Retinal pigment epithelial cell (primary cell): ENCODE measurements around the gene JAKMIP3.

ENCODE experiments used
- DNase-seq: peaks from one replicate; pipeline ENCODE4 v3.0.0-alpha.2; 2010; ENCODE audit warnings: low read depth
- H3K4me3 ChIP-seq: 2 replicates; pipeline ENCODE4 v1.5.1; 2011; ENCODE audit warnings: mild to moderate bottlenecking, low read length, control low read depth, moderate library complexity
- TF ChIP-seq, protein P1 (sequence below): conservative IDR thresholded peaks from 2 replicates; pipeline ENCODE4 v1.5.1; 2011; ENCODE audit warnings: low read depth, low read length, control low read depth, inconsistent platforms

Gene JAKMIP3

DNA sequence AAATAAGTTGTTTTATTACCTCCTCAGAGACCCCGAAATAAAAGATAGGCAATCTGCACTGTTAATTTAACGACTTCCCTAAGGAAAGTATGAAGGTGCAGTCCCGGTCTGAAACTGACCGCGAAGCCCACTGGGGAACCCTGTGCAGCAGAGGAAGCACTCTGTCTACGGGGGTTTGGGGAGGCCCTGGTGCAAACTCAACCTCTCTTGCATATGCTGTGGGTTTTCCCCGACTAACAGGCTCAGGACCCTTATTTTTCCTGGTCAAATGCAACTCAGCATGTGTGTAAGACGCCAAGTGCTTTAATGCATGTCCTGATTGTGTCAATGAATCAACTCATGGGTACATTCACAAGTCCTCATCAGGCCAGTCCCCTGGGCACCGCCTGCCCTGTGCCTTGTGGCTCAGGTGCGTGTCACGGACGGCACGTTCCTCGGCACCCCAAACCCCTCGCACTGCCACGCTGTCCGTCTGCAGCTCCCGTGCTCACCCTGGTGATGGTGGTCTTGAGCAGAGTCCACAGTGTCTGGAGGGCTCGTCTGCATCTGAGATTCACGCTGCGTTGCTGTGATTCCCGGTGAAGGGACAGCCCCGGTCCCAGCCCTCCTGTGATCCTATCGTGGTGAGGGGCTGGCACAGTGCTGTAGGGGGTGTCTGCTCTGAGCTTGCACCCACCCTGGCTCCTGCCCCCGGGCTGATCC lies 33.8 kb downstream of the JAKMIP3 start:
- DNase-seq = no peak
- no peak overlapping the region for H3K4me3 ChIP-seq
- TF ChIP-seq, protein P1, sequence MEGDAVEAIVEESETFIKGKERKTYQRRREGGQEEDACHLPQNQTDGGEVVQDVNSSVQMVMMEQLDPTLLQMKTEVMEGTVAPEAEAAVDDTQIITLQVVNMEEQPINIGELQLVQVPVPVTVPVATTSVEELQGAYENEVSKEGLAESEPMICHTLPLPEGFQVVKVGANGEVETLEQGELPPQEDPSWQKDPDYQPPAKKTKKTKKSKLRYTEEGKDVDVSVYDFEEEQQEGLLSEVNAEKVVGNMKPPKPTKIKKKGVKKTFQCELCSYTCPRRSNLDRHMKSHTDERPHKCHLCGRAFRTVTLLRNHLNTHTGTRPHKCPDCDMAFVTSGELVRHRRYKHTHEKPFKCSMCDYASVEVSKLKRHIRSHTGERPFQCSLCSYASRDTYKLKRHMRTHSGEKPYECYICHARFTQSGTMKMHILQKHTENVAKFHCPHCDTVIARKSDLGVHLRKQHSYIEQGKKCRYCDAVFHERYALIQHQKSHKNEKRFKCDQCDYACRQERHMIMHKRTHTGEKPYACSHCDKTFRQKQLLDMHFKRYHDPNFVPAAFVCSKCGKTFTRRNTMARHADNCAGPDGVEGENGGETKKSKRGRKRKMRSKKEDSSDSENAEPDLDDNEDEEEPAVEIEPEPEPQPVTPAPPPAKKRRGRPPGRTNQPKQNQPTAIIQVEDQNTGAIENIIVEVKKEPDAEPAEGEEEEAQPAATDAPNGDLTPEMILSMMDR = no peak

DNA sequence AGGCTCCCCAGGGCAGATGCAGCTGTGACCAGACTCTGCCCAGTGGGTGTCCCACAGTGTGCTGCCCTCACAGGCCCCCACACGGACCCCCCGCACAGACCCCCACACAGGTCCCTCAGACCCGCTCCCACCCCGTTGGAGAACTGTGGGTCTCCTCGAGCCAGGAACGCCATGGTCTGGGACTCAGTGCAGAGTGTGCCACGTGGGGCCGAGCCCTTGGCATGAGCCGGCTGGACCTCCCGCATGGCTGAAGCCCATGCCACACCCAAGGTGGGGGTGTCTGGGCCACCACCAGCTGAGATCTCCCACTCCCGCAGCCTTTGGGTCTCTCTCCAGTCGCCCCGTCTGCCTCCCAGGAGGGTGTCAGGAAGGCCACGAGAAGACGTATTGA lies 34.3 kb downstream of the JAKMIP3 start:
- no peak for DNase-seq
- TF ChIP-seq, protein P1 = no peak
- H3K4me3 ChIP-seq = no peak overlapping the region

DNA sequence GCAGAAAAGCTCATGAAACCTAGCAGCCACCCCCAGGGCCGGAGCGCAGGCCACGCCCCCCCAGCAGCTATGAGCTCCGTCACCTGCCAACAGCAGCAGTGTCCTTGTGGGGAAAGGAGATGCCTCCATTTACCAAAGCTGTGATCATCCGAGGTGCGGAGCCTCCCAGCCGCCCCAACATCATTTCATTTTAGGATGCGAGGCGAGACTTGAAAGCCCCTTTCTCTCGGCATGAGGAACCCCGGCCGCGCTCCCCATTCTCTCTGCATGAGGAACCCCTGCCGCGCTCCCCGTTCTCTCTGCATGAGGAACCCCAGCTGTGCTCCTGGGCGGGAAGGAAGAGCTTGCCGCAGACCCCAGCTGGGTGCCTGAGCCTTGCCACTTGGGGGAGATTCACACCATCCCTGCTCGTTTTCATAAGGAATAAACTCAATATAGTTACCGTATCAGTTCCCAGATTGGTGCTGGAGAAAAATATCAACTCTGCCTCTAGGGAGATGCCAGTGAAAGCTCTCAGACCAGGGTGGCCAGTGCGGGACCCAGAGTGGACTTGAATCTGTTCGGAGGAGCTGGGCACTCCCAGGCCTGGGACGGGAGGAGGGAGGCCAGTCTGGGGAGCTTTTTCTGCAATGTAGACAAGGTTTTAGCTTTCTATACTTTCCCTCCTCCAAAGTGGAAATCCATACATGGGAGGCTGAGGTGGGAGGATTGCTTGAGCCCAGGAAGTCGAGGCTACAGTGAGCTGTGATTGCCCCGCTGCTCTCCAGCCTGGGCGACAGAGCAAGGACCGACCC lies 35.0 kb downstream of the JAKMIP3 start:
- TF ChIP-seq, protein P1 = no peak
- no peak overlapping the region for H3K4me3 ChIP-seq
- no peak for DNase-seq

DNA sequence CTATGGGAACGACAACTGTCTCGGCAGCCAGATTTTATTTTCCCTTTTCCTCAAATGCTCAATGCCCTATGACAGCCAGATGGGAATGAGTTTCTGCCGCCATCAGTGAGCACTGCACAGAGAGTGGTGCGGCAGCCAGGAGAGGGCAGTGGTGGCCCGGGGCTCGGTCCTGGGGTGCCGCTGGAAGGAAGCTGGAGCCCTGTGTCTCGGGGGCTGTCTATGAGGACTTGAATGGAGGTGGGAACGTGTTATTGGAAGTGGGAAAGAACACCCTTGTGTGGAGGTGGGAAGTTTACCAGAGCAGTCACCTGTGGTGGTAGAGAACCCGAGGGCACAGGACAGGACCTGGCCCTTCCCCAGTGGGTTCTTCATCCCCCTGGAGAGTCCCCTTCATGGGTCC lies 35.8 kb downstream of the JAKMIP3 start:
- TF ChIP-seq, protein P1 = no peak
- DNase-seq = no peak
- H3K4me3 ChIP-seq = no peak overlapping the region

DNA sequence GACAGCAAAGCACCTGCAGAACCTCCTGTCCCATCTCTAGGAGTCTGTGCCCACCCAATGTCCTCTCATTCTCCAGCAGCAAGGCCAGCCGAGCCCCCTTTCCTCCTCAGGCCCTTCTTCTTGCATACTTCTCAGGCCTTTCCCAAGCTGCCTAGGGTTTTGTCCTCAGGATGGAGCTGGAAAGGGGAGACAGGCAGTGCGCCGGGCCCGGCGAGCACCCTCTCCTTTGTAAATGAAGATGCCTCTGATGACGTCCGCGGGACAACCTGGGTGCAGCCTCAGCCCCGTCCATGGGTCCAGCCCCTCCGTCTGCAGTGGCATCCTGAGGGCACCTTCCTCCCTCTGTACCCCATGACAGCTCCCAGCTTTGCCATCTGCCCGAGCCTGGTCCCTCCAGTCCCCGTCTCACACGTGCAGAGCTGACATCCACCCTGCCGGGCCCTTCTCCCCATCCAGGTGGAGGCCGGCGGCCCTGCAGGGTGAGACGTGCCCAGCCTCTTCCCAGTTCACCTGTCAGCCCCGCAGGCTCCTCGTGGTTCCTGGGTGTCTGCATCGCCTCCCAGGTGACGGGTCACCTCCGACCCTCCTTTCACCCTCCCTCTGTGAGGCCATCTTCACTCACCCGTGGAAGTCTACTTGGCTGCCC lies 36.4 kb downstream of the JAKMIP3 start:
- DNase-seq = no peak
- TF ChIP-seq, protein P1 = no peak
- H3K4me3 ChIP-seq = no peak overlapping the region

DNA sequence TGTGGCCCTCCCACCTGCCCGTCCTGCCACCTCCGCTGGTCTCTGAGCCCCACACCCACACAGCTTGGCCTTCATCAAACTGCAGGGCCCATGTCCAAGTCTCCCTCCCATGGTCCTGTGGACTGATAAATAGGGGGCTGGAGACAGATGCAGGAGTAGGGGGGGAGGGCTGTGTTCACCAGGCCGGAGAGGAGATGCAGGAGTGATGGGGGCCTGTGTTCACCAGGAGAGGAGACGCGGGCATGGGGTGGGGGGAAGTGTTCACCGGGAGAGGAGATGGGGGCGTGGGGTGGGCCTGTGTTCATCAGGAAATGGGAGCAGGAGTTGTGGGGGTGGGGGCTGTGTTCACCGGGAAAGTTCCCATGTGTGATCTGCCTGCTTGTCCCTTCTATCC lies 37.0 kb downstream of the JAKMIP3 start:
- TF ChIP-seq, protein P1 = no peak
- no peak overlapping the region for H3K4me3 ChIP-seq
- DNase-seq = no peak
